HUES6 (cell line): ENCODE data around the gene HMX1.

Experiments used
- H3K27ac ChIP-seq: 2 replicates; pipeline ENCODE4 v1.7.0; 2013; ENCODE audit warnings: low read depth, mild to moderate bottlenecking, low read length, inconsistent platforms
- H3K27me3 ChIP-seq: 2 replicates; pipeline ENCODE4 v1.6.1; 2013; ENCODE audit warnings: low read length; ENCODE audit not compliant: control insufficient read depth, insufficient read depth
- H3K36me3 ChIP-seq: 2 replicates; pipeline ENCODE4 v1.6.1; 2013; ENCODE audit warnings: low read length; ENCODE audit not compliant: control insufficient read depth, insufficient read depth
- H3K4me1 ChIP-seq: 2 replicates; pipeline ENCODE4 v1.6.1; 2013; ENCODE audit warnings: low read length; ENCODE audit not compliant: control insufficient read depth, insufficient read depth
- H3K4me3 ChIP-seq: 2 replicates; pipeline ENCODE4 v1.5.1; 2013; ENCODE audit warnings: low read depth, low read length
- H3K9ac ChIP-seq: one replicate; pipeline ENCODE4 v1.6.1; 2013; ENCODE audit warnings: mild to moderate bottlenecking, low read length
- H3K9me3 ChIP-seq: 2 replicates; pipeline ENCODE4 v1.6.1; 2013; ENCODE audit warnings: low read depth, low read length; ENCODE audit not compliant: control insufficient read depth, insufficient read depth

The HMX1 gene

DNA sequence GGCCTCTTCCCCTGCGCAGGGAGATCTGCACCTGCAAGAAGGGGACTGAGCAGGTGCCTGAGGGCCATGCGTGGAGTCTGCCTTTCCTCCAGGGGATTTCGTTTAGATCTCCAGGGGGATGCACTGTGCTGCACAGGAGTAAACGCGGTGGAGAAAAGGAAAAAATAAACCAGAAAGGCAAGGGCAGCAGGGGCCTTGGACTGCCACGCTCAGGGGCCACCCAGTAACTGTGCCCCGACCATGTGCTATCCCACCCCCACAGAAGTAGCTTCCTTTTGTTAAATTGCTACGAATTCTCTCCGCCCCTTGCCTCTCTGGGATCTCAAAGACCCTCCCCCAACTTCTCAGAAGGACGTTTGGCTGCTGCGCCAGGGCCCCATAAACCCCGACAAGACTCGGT, 17.2 kb upstream of the HMX1 start:
- Histone ChIP-seq H3K9me3 (peaks cover 3% of the 10 kb centered on the region; the same call in 1 of the 2 replicates), H3K36me3 (no peaks in the 10 kb centered on the region), H3K27ac (no peak overlapping the region), H3K4me3 (no peak overlapping the region), H3K4me1 (peaks cover 27% of the 10 kb centered on the region), H3K9ac (no peak overlapping the region), H3K27me3 (peaks cover 99% of the 10 kb centered on the region)

DNA sequence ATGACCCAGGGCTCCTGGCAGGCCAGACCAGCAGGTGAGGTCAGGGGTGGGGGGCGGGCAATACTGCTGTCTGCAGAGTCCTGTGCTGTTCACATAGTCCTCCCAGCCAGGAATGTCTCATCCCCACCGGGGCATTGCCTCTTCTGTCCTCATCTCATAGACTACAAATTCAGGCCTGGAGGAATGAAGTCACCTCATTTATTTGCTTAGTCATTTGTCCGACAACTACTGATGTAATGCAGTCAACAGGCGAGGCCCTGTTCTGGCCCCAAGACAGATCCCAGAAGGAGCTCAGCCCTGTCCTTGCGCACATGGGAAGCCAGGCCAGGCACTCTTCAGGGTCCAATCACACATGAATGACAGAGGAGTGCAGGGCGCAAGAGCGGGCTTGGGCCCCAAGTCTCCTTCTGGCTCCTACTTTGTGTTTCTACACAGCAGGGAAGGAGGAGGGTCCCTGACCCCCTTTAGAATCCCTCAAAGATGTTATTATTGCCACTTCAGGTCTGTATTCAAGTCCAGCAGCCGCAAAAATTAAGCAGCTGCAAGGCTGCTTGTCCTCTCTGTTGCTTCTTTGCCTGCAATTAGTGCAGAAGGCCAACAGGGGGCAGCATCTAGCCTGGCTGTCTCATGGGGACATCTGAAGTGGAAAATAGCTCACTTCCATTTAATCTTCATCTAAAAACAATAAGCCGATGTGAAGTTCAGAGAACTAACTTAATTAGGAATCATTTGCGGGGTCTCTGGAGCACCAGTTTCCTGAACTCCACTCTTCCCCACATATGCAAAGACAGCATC, 15.2 kb upstream of the HMX1 start:
- peaks cover 20% of the 10 kb centered on the region for H3K4me1 ChIP-seq
- H3K27me3 ChIP-seq: peaks cover 99% of the 10 kb centered on the region
- no peak overlapping the region for H3K27ac ChIP-seq
- H3K36me3 ChIP-seq: no peaks in the 10 kb centered on the region
- peaks cover 3% of the 10 kb centered on the region; the same call in 1 of the 2 replicates for H3K9me3 ChIP-seq
- no peak overlapping the region for H3K9ac ChIP-seq
- H3K4me3 ChIP-seq: no peak overlapping the region

DNA sequence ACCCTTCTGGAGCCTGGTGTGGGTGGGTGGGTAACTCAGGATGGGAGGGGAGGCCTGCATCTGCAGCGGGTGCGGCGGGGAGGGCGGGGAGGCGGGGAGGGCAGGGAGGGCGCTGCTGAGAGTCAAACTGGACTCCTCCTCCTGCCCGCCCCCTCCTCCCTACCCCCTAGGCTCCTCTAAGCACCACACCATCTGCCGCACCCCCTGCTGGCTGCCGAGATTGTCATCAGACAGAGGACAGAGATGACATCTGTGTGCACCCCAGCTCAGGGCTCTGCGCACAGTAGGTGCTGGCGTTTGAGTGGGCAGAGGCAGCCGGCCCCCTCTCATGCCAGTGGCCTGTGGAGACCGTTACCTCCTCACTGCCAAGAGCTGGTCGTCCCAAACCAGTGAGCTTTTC, 10.6 kb upstream of the HMX1 start:
- H3K4me1 ChIP-seq: peaks cover 5% of the 10 kb centered on the region
- H3K9me3 ChIP-seq: peaks cover 3% of the 10 kb centered on the region; the same call in 1 of the 2 replicates
- H3K27me3 ChIP-seq: peaks cover 99% of the 10 kb centered on the region
- H3K9ac ChIP-seq: no peak overlapping the region
- no peak overlapping the region for H3K4me3 ChIP-seq
- no peak overlapping the region for H3K27ac ChIP-seq
- no peaks in the 10 kb centered on the region for H3K36me3 ChIP-seq

DNA sequence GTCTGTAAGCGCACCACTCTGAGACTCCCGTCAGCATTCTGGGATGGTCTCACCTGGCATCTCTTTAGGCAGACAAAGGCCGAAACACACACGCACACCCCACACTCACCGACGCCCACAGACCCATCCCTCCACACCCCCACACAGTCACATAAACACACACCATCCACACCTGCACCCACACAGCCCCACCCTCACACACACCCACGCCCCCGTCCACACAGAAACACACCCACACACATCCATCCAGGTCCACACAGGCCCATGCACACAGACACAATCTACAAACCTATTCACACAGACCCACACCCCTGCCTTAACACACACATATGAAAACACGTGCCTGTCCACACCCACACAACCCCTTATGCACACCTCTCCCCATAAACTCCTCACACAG, 9.2 kb upstream of the HMX1 start:
- Histone ChIP-seq H3K9ac (no peak overlapping the region), H3K4me1 (peaks cover 9% of the 10 kb centered on the region), H3K36me3 (no peaks in the 10 kb centered on the region), H3K9me3 (no peaks in the 10 kb centered on the region), H3K4me3 (no peak overlapping the region), H3K27ac (no peak overlapping the region), H3K27me3 (peaks cover 99% of the 10 kb centered on the region)

DNA sequence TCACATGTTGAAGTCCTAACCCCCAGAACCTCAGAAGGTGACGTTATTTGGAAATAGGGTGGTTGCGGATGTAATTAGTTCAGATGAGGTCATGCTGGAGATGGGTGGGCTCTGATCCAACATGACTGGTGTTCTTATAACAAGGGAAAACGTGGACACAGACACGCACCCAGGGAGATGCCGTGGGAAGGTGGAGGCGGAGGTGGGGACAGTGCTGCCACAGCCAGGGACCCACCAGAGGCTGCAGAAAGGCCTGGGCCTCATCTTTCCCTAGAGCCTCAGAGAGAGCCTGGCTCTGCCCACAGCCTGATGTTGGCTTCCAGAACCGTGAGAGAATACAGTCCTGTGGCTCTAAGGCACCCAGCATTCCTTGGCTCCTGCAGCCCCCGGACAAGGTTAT, 7.9 kb upstream of the HMX1 start:
- H3K4me1 ChIP-seq: peaks cover 9% of the 10 kb centered on the region

DNA sequence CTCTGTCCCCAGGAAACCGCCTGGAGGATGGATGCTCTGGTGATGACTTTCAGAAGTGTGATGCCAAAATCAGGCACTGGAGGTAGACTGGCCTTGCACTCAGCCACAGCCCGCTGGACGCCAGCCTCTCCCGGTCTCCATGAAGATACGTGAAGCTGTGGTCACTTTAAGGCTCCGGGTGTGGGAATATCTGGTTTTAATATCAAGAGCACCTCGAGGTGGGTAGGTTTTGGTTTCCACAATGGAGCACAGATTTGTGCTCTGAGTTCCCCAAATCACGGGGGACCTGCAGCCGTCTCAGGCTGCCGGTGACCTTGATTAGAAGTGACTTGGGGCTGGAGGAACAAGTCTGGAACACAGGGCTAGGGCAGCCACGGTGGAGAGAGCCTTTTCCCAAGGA, 6.8 kb upstream of the HMX1 start:
- Histone ChIP-seq H3K4me1 (peaks cover 13% of the 10 kb centered on the region), H3K27ac (no peak overlapping the region), H3K27me3 (peaks cover 99% of the 10 kb centered on the region), H3K9ac (no peak overlapping the region), H3K9me3 (no peaks in the 10 kb centered on the region), H3K4me3 (no peak overlapping the region), H3K36me3 (no peaks in the 10 kb centered on the region)

More for the DNA sequence above, 7.9 kb upstream of the HMX1 start:
- Histone ChIP-seq H3K27ac (no peak overlapping the region), H3K4me3 (no peak overlapping the region), H3K36me3 (no peaks in the 10 kb centered on the region), H3K9ac (no peak overlapping the region), H3K27me3 (peaks cover 99% of the 10 kb centered on the region), H3K9me3 (no peaks in the 10 kb centered on the region)

DNA sequence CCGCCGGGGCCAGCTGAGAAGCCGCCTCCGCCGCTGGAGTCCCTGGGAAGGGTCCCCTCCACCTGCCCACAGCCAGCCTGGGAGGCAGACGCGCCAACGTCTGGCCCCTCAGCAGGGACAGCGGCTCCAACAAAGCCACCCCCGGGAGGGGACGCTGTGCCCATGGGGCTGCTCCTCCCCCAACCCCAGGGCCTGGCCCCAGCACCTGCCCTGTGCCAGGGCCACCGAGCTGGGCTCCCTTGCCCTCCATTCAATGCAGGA, 6.1 kb upstream of the HMX1 start:
- no peaks in the 10 kb centered on the region for H3K36me3 ChIP-seq
- H3K9ac ChIP-seq: no peak overlapping the region
- peaks cover 18% of the 10 kb centered on the region for H3K4me1 ChIP-seq
- peaks cover 99% of the 10 kb centered on the region for H3K27me3 ChIP-seq
- H3K4me3 ChIP-seq: peak overlapping the region; percentile 32; the same call in 1 of the 2 replicates
- H3K9me3 ChIP-seq: no peaks in the 10 kb centered on the region
- H3K27ac ChIP-seq: no peak overlapping the region

DNA sequence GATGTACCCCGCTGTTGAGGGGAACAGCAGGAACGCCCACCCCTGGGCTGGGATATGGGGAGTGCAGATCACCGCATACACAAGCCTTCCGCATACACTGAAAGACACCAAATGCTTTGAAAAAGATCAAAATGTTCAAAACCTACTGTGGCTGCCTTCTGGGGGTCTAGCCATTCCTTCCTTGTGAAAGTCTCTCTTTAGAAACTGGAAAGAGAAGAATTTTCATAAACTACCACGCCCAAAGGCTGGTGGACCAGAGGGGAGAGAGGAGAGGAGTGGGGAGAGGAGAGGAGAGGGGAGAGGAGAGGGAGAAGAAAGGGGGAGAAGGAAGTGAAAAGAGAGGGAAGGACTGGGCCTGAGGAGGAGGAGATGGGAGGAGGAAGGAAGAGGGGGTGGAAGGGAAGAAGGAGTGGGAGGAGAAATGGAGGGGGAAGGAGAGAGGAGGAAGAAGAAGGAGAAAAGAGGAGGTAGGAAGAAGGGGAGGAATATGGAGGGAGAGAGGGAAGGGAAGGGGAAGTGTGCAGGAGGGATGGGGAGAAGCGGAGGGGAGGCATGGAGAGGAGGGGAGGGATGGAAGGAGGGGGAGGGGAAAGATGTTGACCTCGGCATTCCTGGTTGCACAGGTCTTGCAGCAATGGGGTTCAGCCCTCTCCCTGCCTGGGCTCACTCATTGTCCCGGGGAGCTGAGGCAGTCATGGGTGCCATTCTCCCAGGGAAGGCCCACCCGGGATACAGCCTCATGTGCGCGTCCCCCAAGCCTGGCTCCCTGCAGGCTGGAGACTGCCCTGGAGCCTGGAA, 5.5 kb upstream of the HMX1 start:
- Histone ChIP-seq H3K9ac (no peak overlapping the region), H3K36me3 (no peaks in the 10 kb centered on the region), H3K9me3 (no peaks in the 10 kb centered on the region), H3K27ac (no peak overlapping the region), H3K4me3 (peak overlapping the region; percentile 32; the same call in 1 of the 2 replicates), H3K27me3 (peaks cover 99% of the 10 kb centered on the region), H3K4me1 (peaks cover 20% of the 10 kb centered on the region)

DNA sequence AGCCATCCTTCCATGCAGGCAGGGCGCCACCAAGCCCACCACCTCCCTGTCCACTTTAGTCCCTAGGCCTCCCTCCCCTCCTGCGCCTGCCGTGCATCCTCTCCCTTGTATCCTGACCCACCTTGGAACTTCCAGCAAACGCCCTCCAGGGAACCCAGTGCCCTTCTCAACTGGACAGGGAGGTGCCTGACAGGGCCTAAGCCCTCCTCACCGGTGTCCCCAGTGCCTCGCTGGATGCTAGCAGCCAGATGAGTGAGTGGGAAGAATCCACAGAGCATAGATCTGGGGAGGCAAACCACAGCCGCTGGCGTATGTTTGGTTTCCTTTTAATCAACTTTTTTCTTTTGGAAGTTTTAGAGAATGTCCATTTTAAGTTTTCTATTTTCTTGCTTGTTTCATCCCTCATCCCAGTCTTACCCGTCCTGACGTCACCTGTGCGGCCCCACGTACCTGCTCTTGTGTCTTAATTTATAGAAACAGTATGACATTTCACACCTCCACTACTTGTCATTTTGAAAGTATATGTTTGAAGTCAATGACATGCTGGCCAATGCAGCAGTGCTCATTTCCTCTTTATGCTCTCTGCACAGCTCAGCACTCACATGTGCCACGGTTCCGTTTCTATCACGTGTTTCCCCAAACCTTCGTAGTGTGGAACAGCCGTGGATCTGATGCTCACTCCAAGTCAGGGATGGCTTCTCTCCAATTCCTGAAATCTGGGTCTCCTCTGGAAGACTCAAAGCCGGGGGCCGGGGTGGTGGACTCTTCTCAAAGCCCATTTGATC, 3.4 kb upstream of the HMX1 start:
- H3K27me3 ChIP-seq: peaks cover 98% of the 10 kb centered on the region
- no peaks in the 10 kb centered on the region for H3K36me3 ChIP-seq
- no peak overlapping the region for H3K27ac ChIP-seq
- H3K9ac ChIP-seq: no peak overlapping the region
- H3K4me1 ChIP-seq: peaks cover 24% of the 10 kb centered on the region
- H3K9me3 ChIP-seq: no peaks in the 10 kb centered on the region
- no peak overlapping the region for H3K4me3 ChIP-seq

DNA sequence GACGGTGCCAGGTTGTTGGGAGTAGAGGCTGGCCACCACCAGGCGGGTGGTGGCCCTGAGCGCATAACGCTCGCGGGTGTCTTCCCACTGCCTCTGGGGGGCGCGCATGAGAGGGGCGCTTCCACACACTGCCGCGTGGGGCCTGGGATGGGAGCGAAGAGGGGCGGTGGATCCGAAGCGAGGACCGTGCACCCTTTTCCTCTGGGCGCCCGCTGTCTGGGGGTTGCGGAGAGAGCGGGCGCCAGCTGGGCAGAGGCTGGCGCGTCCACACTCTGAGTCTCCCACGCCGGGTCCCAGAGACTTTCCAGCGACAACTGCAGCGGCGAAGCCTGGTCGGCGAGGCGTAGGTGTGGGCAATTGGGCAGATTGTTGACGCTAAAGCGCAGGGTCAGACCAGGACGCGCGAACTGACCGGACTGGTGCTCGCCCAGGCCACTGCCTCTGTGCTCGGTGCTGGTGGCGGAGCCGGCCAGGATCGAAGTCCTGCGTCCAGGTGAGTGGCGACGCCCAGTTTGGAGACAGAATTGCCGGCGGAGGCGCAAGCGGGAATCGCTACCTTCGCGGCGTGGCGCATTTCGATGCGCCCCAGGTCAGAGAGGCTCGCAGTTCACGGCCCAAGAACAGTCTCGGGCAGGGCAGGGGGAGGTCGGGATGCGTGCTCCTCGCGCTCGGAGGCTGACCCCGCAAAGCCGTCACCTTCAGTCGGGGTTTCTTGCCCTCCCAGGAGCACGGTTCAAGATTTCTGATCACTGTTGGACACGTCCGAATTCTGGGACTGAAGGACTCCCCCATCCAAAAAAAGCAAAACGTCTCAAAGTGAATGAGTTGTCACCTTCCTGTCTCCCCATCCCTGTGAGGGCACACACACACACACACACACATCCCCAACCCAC, 2.6 kb upstream of the HMX1 start:
- no peak overlapping the region for H3K9ac ChIP-seq
- peaks cover 27% of the 10 kb centered on the region for H3K4me1 ChIP-seq
- H3K4me3 ChIP-seq: no peak overlapping the region
- peaks cover 98% of the 10 kb centered on the region for H3K27me3 ChIP-seq
- H3K36me3 ChIP-seq: no peaks in the 10 kb centered on the region
- no peaks in the 10 kb centered on the region for H3K9me3 ChIP-seq
- no peak overlapping the region for H3K27ac ChIP-seq
